NB4 (cell line): ENCODE results near the gene BID.

Experiments used
- CTCF ChIP-seq: IDR thresholded peaks from one replicate; pipeline ENCODE4 v1.5.1; 2012; ENCODE audit warnings: low read depth, low read length
- MAX ChIP-seq: IDR thresholded peaks from 2 replicates; pipeline ENCODE4 v1.6.1; 2011; ENCODE audit warnings: low read depth, low read length
- POLR2A ChIP-seq: IDR thresholded peaks from 2 replicates; pipeline ENCODE4 v1.6.1; 2011; ENCODE audit warnings: mild to moderate bottlenecking; ENCODE audit not compliant: insufficient read length; ENCODE audit errors: extremely low read depth

DNA sequence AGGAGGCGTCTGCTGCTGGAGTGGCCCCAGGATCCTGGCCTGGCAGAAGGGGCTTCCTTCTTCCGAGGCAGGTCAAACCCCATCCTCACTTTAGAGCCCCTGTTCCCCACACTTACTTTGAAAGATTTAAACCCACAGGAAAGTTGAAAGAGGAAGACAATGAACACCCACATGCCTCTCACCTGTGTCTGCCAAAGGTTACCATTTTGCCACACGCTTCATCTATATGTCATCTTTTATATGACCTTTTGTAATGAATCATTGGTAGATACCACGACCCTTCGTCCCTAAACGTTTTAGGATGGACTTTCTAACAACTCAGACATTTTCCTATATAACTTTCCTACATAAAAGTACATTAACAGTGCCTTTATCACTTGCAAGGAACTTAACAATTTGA, 39.8 kb upstream of the BID start:
- TF ChIP-seq MAX = no peak
- TF ChIP-seq CTCF = no peak
- no peak for TF ChIP-seq POLR2A
